ENCODE results near the gene PGM2.

DNA sequence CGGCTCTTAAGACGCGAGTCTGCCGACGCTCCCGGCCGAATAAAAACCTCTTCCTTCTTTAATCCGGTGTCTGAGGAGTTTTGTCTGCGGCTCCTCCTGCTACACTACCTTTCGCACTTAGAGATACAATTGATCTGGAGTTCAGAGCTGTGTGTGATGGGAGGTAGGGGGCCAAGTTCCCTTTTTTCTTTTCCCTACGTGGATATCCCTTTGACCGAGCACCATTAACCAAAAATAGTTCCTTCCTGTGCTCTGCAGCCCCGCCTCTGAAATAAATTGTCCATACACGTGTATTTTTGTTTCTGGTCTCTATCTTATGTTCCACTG, 555 bp upstream of the PGM2 start:
- TF ChIP-seq EZH2 (IDR thresholded peaks at IDR 0.05; ENCODE audit: borderline replicate concordance, insufficient read depth, low read length, poor library complexity, severe bottlenecking): no peak
- TF ChIP-seq, protein P1, sequence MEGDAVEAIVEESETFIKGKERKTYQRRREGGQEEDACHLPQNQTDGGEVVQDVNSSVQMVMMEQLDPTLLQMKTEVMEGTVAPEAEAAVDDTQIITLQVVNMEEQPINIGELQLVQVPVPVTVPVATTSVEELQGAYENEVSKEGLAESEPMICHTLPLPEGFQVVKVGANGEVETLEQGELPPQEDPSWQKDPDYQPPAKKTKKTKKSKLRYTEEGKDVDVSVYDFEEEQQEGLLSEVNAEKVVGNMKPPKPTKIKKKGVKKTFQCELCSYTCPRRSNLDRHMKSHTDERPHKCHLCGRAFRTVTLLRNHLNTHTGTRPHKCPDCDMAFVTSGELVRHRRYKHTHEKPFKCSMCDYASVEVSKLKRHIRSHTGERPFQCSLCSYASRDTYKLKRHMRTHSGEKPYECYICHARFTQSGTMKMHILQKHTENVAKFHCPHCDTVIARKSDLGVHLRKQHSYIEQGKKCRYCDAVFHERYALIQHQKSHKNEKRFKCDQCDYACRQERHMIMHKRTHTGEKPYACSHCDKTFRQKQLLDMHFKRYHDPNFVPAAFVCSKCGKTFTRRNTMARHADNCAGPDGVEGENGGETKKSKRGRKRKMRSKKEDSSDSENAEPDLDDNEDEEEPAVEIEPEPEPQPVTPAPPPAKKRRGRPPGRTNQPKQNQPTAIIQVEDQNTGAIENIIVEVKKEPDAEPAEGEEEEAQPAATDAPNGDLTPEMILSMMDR (IDR thresholded peaks at IDR 0.05; ENCODE audit: poor library complexity, severe bottlenecking): no peak
- TF ChIP-seq EP300 (conservative IDR thresholded peaks at IDR 0.05; ENCODE audit: poor library complexity, severe bottlenecking): no peak
- TF ChIP-seq RAD21 (conservative IDR thresholded peaks at IDR 0.05): no peak
- no peak for TF ChIP-seq POLR2AphosphoS5 (IDR thresholded peaks at IDR 0.05)
- TF ChIP-seq, protein P2, sequence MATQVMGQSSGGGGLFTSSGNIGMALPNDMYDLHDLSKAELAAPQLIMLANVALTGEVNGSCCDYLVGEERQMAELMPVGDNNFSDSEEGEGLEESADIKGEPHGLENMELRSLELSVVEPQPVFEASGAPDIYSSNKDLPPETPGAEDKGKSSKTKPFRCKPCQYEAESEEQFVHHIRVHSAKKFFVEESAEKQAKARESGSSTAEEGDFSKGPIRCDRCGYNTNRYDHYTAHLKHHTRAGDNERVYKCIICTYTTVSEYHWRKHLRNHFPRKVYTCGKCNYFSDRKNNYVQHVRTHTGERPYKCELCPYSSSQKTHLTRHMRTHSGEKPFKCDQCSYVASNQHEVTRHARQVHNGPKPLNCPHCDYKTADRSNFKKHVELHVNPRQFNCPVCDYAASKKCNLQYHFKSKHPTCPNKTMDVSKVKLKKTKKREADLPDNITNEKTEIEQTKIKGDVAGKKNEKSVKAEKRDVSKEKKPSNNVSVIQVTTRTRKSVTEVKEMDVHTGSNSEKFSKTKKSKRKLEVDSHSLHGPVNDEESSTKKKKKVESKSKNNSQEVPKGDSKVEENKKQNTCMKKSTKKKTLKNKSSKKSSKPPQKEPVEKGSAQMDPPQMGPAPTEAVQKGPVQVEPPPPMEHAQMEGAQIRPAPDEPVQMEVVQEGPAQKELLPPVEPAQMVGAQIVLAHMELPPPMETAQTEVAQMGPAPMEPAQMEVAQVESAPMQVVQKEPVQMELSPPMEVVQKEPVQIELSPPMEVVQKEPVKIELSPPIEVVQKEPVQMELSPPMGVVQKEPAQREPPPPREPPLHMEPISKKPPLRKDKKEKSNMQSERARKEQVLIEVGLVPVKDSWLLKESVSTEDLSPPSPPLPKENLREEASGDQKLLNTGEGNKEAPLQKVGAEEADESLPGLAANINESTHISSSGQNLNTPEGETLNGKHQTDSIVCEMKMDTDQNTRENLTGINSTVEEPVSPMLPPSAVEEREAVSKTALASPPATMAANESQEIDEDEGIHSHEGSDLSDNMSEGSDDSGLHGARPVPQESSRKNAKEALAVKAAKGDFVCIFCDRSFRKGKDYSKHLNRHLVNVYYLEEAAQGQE (IDR thresholded peaks at IDR 0.05; ENCODE audit: borderline replicate concordance): no peak
- no peak for TF ChIP-seq TAF1 (IDR thresholded peaks at IDR 0.05; ENCODE audit: low read depth)
- TF ChIP-seq SMC3 (conservative IDR thresholded peaks at IDR 0.05; ENCODE audit: poor library complexity): no peak
- no peak for TF ChIP-seq MXI1 (conservative IDR thresholded peaks at IDR 0.05; ENCODE audit: poor library complexity, severe bottlenecking)
